Measurements from ENCODE around the gene REL. TPM values are rescaled to one million over a fixed set of nuclear protein-coding genes. Genes with fewer than 3 reads are reported as not detected.

The REL gene
- total and polyA plus RNA-seq, 9 of the 15 experiments (the other 6 are each of a cell fraction or from before 2014, with no cell fraction given), result 0.63 to 8.6 (median 6.3) TPM

GRCh38 chr2:60957643-60958042, 76.3 kb downstream of the REL start (continued):
- TF ChIP-seq, protein P1, sequence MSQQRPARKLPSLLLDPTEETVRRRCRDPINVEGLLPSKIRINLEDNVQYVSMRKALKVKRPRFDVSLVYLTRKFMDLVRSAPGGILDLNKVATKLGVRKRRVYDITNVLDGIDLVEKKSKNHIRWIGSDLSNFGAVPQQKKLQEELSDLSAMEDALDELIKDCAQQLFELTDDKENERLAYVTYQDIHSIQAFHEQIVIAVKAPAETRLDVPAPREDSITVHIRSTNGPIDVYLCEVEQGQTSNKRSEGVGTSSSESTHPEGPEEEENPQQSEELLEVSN (IDR thresholded peaks at IDR 0.05; ENCODE audit: borderline replicate concordance in 1 of 2, extremely low read depth in 1 of 2, insufficient read depth in 1 of 2, insufficient read length in 1 of 2, low read depth in 1 of 2, low read length in 1 of 2, poor library complexity in 1 of 2, severe bottlenecking in 1 of 2), result no peak
- TF ChIP-seq HDAC6 (IDR thresholded peaks at IDR 0.05; ENCODE audit: low read depth, low read length) (no peak), SIN3B (IDR thresholded peaks at IDR 0.05; ENCODE audit: low read depth) (no peak), HMGXB4 (CRISPR knock-in tag; IDR thresholded peaks at IDR 0.05) (no peak), ZKSCAN1 (IDR thresholded peaks at IDR 0.05; ENCODE audit: low read depth, low read length) (no peak)
- TF ChIP-seq, protein P2, sequence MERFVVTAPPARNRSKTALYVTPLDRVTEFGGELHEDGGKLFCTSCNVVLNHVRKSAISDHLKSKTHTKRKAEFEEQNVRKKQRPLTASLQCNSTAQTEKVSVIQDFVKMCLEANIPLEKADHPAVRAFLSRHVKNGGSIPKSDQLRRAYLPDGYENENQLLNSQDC (CRISPR knock-in tag; IDR thresholded peaks at IDR 0.05), result no peak

- Histone ChIP-seq H3K9me1 (ENCODE audit: control insufficient read depth, insufficient read depth, low read length) (no peaks in the 10 kb centered on the region), H3K9me3 (replicated peaks; ENCODE audit: control insufficient read depth, insufficient read depth, low read depth, low read length) (no peaks in the 10 kb centered on the region), H3K4me1 (replicated peaks in 1 of 2; ENCODE audit: control insufficient read depth in 2 of 2, insufficient read depth in 2 of 2, low read length in 2 of 2) (no peaks in the 10 kb centered on the region; a peak in 1 of 5 replicates), H3K4me3 (no peak overlapping the region), H3K36me3 (ENCODE audit: control insufficient read depth, insufficient read depth, low read length) (peaks cover 3% of the 10 kb centered on the region; the same call in 1 of the 3 replicates), H3K27ac (ENCODE audit: extremely low read depth, low read depth, low read length) (no peak overlapping the region), H2AFZ (ENCODE audit: low read depth, low read length) (no peak overlapping the region), H3K4me2 (ENCODE audit: insufficient read depth, low read length) (no peak overlapping the region), H4K20me1 (replicated peaks; ENCODE audit: control insufficient read depth, insufficient read depth, low read length) (no peaks in the 10 kb centered on the region), H3K9ac (ENCODE audit: insufficient read depth in 1 of 2, low read depth in 2 of 2, low read length in 2 of 2) (no peak overlapping the region), H3K79me2 (ENCODE audit: control insufficient read depth, insufficient read depth, low read length) (no peaks in the 10 kb centered on the region), H3K27me3 (ENCODE audit: control insufficient read depth in 2 of 2, insufficient read depth in 2 of 2, low read length in 2 of 2) (no peaks in the 10 kb centered on the region)
- DNase-seq (ENCODE audit: extremely low read depth in 1 of 4, low spot score in 3 of 4) (no peak), FAIRE-seq (no peak), ATAC-seq (no peak)
- WGBS (ENCODE audit: insufficient coverage, low coverage, missing lambda C conversion rate), result 65% methylated on average over 3 of the region's 3 CpGs
- TF ChIP-seq ZNF431 (CRISPR knock-in tag; IDR thresholded peaks at IDR 0.05), result no peak
- no peak for TF ChIP-seq HMGN3 (IDR thresholded peaks at IDR 0.05; ENCODE audit: borderline replicate concordance, extremely low read depth, insufficient read length, low read depth, low read length)
- no peak for TF ChIP-seq CLOCK (CRISPR knock-in tag; IDR thresholded peaks at IDR 0.05; ENCODE audit: borderline replicate concordance)
- TF ChIP-seq ZSCAN29 (IDR thresholded peaks at IDR 0.05), result no peak
- TF ChIP-seq DNMT1 (IDR thresholded peaks at IDR 0.05), result no peak
- TF ChIP-seq TRIM28 (IDR thresholded peaks at IDR 0.05), result no peak
- TF ChIP-seq HSF4 (CRISPR knock-in tag; IDR thresholded peaks at IDR 0.05; ENCODE audit: borderline replicate concordance), result no peak
- ChIA-PET POLR2A (interaction anchor here (0.8 kb wide), 1 partner anchor 174 kb away, joined by 3 read pairs; no protein-coding TSS in a partner anchor), CTCF (ENCODE audit: low intra/inter-chr PET ratio) (no interaction called here)
- BruUV-seq (replicated peaks), result no TSS peak
- intact Hi-C loops (cut with micrococcal nuclease) (no loop called here), in situ Hi-C loops (cut with MboI) (no loop called here)
Observed at GRCh38 chr2:60958361-60958760, 77.0 kb downstream of the REL start.
